Testis (tissue), 3 donors: ENCODE data around the gene RILPL1. TPM values are rescaled to one million over a fixed set of nuclear protein-coding genes. Genes with fewer than 3 reads are reported as not detected.
A peak's percentile ranks its signal among the peaks of the same experiment; 100 is the strongest.

Experiments
- DNase-seq: peaks from one replicate; pipeline ENCODE4 v3.0.0-alpha.2; 2019
- H3K27ac ChIP-seq, 2 donors: fragments of 200-600 bp; sonication (generic); one replicate each; pipeline ENCODE4 v1.5.1; 2019
- H3K27me3 ChIP-seq: fragments of 200-600 bp; sonication (generic); one replicate; pipeline ENCODE4 v1.5.1; 2019
- H3K36me3 ChIP-seq: fragments of 200-600 bp; sonication (generic); one replicate; pipeline ENCODE4 v1.5.1; 2017; ENCODE audit warnings: low read depth; ENCODE audit errors: missing control alignments
- H3K4me1 ChIP-seq: fragments of 200-600 bp; sonication (generic); one replicate; pipeline ENCODE4 v1.5.1; 2019
- H3K4me3 ChIP-seq, 2 donors: fragments of 200-600 bp; sonication (generic); one replicate each; pipeline ENCODE4 v1.5.1; 2017 to 2019
- H3K9me3 ChIP-seq: fragments of 200-600 bp; sonication (generic); one replicate; pipeline ENCODE4 v1.5.1; 2017
- CTCF ChIP-seq, 3 experiments: fragments of 450-650 bp in 2 of 3; fragments of 200-600 bp in 1 of 3; sonication (generic) in 1 of 3; IDR thresholded peaks; one replicate each; pipeline ENCODE4 v1.5.1; 2016 to 2019; ENCODE audit warnings: antibody characterized with exemption in 3 of 3, mild to moderate bottlenecking in 2 of 3, moderate library complexity in 1 of 3
- POLR2A ChIP-seq: fragments of 450-650 bp; IDR thresholded peaks from one replicate; pipeline ENCODE4 v1.6.1; 2017; ENCODE audit warnings: antibody characterized with exemption, mild to moderate bottlenecking, moderate library complexity
- WGBS, 2 donors: methylation state at CpG; one replicate each; pipeline ENCODE4 v1.1.5; 2018; 5-methylcytosine and 5-hydroxymethylcytosine counted together
- intact Hi-C: fragments of 100-400 bp; cut with DNase I; formaldehyde crosslinking; loops from one replicate; pipeline ENCODE4 v1.15.1; 2023; ENCODE audit warnings: low total_unique reads
- polyA plus RNA-seq: library from polyadenylated mRNA; stranded (reverse); fragments of 350-450 nt; fragmentation: Illumina TruSeq; extraction: RNeasy Lipid Tissue Mini Kit (QIAGEN cat#74804); gene quantifications from one replicate; pipeline ENCODE4 v1.2.3, GENCODE V29; 2014; ENCODE audit warnings: low read depth, low replicate concordance; ENCODE audit not compliant: insufficient read depth
- total RNA-seq, 2 donors: library from RNA; depleted of rRNA; stranded (reverse); fragments of >200 nt; gene quantifications; one replicate each; pipeline ENCODE4 v1.2.3, GENCODE V29; 2016

Gene RILPL1
- total and polyA plus RNA-seq, 3 donors from 2014 or later, result 14.8 to 20.9 (median 16.8) TPM

GRCh38 chr12:123478762-123479161 lies 54.8 kb downstream of the RILPL1 start:
- peak overlapping the region; percentile 65 to 79 for H3K27ac ChIP-seq
- H3K27me3 ChIP-seq, result no peaks in the 10 kb centered on the region
- intact Hi-C loops, result no loop called here
- peak; percentile 73 for DNase-seq
- no peak for TF ChIP-seq POLR2A
- TF ChIP-seq CTCF (IDR thresholded peaks at IDR 0.05), result no peak
- H3K4me1 ChIP-seq, result peaks cover 7% of the 10 kb centered on the region
- H3K4me3 ChIP-seq, result no peak overlapping the region
- no peaks in the 10 kb centered on the region for H3K9me3 ChIP-seq
- WGBS, 2 donors, result 74 to 75% methylated on average over 9 to 10 of the region's 10 CpGs
- no peaks in the 10 kb centered on the region for H3K36me3 ChIP-seq

GRCh38 chr12:123478069-123478468 lies 55.5 kb downstream of the RILPL1 start:
- no peak for TF ChIP-seq CTCF (IDR thresholded peaks at IDR 0.05)
- no peak for TF ChIP-seq POLR2A
- H3K27ac ChIP-seq, result no peak overlapping the region
- no peak overlapping the region for H3K4me3 ChIP-seq
- 89 to 90% methylated on average over 11 of the region's 11 CpGs for WGBS, 2 donors
- H3K4me1 ChIP-seq, result peaks cover 7% of the 10 kb centered on the region
- no peaks in the 10 kb centered on the region for H3K9me3 ChIP-seq
- intact Hi-C loops, result no loop called here
- H3K27me3 ChIP-seq, result no peaks in the 10 kb centered on the region
- DNase-seq, result no peak
- H3K36me3 ChIP-seq, result no peaks in the 10 kb centered on the region

- TF ChIP-seq CTCF (IDR thresholded peaks at IDR 0.05), result no peak
- no peak for TF ChIP-seq POLR2A
- no peak overlapping the region for H3K4me3 ChIP-seq
- H3K4me1 ChIP-seq, result peaks cover 7% of the 10 kb centered on the region
- DNase-seq, result no peak
- WGBS, 2 donors, result 86 to 87% methylated on average over 15 of the region's 15 CpGs
- no peaks in the 10 kb centered on the region for H3K27me3 ChIP-seq
- H3K36me3 ChIP-seq, result no peaks in the 10 kb centered on the region
- H3K27ac ChIP-seq, result no peak overlapping the region
- H3K9me3 ChIP-seq, result no peaks in the 10 kb centered on the region
- intact Hi-C loops, result no loop called here
Observed at GRCh38 chr12:123475246-123475703, 58.2 kb downstream of the RILPL1 start.

GRCh38 chr12:123474485-123475245 lies 58.9 kb downstream of the RILPL1 start:
- Histone ChIP-seq H3K36me3 (no peaks in the 10 kb centered on the region), H3K27me3 (no peaks in the 10 kb centered on the region), H3K9me3 (no peaks in the 10 kb centered on the region), H3K27ac (no peak overlapping the region), H3K4me1 (peaks cover 6% of the 10 kb centered on the region), H3K4me3 (no peak overlapping the region)
- DNase-seq, result no peak
- no peak for TF ChIP-seq CTCF (IDR thresholded peaks at IDR 0.05)
- TF ChIP-seq POLR2A, result no peak
- intact Hi-C loops, result no loop called here
- 85 to 87% methylated on average over 13 of the region's 13 CpGs for WGBS, 2 donors

GRCh38 chr12:123472438-123472849 lies 61.1 kb downstream of the RILPL1 start:
- intact Hi-C loops, result no loop called here
- no peaks in the 10 kb centered on the region for H3K36me3 ChIP-seq
- WGBS, 2 donors, result 46 to 75% methylated on average over 12 of the region's 12 CpGs

More at GRCh38 chr12:123472438-123472849, 61.1 kb downstream of the RILPL1 start:
- Histone ChIP-seq H3K27ac (peak overlapping the region in 1 of 2 donors; percentile 2), H3K4me3 (no peak overlapping the region), H3K9me3 (no peaks in the 10 kb centered on the region), H3K4me1 (peaks cover 4% of the 10 kb centered on the region), H3K27me3 (no peaks in the 10 kb centered on the region)
- no peak for TF ChIP-seq CTCF (IDR thresholded peaks at IDR 0.05)
- TF ChIP-seq POLR2A, result no peak
- no peak for DNase-seq
